NCI-H1105 treated with DMSO at 0.1 percent for 48 hours (cell line): ENCODE data around the gene KRTAP10-4.
"Not testable (repeated sequence)": the region's sequence is repeated elsewhere in the genome, so short reads cannot be mapped to it uniquely, and the experiment has no call there.

Experiments
- DNase-seq: peaks from one replicate; lab custom pipeline; 2025; lab: John Stamatoyannopoulos, UW

Gene KRTAP10-4

DNA sequence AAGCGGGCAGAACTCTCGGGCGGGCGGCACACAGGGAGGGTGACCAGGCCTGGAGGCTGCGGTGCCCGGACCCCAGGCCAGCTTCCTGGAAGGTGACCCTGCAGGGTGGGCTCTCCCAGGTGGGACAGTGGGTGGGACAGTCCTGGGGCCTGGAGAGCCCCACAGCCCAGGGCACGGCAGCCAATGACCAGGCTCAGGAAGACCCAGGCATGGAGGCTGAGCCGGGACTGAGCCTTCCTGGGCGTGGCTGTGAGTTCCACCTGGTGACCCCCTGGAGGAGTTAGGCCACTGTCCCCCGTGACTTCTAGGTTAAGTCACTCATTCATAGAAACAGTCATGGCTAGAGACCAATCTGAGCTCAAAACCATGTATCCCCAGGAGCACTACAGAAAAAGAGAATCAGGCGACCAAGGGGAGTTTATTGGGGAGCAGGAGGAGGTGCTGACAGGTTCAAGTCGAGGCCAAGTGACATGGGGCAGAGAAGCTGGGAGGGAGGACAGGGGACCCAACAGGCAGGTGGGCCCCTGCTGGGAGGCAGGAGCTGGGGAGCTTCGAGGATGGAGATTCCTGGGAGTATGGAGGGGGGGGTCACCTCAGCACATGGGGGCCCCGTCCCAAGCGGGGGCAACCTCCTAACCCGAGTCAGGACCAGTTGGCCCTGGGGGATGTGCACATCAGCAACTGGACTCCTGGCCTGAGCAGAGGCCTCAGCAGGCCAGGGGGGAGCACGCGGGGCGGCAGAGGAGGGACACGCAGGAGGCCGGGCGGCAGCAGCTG lies 5.7 kb downstream of the KRTAP10-4 start:
- no peak for DNase-seq

GRCh38 chr21:44579833-44580144 lies 6.3 kb downstream of the KRTAP10-4 start:
- DNase-seq = no peak

DNA sequence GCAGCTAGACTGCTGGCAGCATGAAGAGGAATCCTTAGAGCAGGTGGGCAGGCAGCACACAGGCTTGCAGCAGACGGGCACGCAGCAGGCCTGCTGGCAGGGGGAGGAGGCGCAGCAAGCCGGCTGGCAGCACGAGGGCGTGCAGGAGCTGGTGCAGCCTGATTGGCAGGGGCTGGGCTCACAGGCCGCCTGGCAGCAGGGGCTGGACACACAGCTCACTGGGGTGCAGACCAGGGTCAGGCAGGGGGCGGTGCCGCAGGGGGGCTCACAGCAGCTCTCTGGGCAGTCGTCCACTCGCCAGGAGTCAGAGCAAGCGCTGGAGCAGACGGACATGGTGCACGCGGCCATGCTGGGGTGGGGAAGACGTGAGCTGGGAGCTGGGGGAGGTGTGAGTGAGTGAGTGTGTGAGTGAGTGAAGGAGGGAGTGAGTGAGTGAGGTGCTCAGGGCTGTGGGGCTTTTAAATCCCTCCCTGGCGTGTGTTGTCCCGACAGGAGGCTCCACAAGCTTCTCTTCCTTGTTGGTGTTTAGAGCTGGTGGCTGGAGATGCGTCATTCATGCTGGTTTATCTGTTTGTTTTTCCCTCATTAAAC lies 6.8 kb downstream of the KRTAP10-4 start, which contains the start of gene KRTAP10-5:
TSS of gene KRTAP10-5 (minus strand) at position 374 of the 591 bp plus-strand sequence. CDS start at position 348, 26 bp downstream.
- DNase-seq = not testable (repeated sequence)

DNA sequence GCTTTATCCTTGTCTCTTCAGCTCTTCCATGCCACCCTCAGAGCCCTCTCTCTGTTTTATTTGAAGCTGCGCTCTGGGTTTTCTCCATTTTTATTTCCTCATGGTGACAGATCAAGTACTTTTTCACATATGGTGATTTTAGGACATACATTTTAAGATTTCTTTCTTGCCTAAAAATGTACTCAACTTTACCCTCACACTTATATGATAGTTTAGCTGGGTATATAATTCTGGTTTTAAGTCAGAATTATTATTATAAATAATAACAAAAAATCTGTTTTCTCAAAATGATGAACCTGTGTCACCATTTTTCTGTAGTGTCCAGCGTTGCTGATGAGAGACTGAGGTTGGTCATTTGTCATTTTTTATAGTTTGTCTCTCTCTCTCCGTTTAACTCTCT lies 7.6 kb downstream of the KRTAP10-4 start:
- no peak for DNase-seq

GRCh38 chr21:44582055-44582454 lies 8.5 kb downstream of the KRTAP10-4 start:
- no peak for DNase-seq

DNA sequence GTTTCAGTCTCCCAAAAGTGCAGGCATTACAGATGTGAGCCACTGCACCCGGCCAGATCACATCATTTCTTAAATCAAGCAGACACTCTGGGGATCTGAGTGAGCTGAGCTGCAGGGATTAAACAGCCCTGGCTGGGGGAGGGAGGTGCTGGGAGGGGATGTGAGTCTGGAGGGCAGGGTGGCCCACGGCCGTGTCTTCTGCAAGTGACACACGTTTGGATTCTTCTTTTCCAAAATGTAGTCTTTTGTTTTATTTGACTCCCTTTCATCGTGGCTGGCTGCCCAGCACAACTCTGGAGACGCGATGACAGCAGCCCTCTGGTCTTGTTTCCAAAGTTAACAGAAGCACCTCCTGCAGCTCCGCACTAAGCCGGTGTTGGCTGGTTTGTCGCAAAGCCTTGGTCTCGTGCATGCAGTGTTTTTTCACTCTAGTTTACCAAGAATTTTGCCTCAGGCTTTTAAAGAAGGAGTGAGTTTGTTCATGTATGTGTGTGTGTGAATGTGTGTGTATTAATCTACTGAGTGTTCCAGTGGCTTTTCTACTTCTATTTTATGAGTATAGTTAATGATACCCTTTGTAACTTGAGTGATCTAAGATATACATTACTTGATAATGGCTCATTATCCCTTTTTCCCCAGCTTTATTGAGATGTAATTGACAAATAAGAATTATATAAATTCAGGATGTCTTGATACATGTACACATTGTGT lies 9.7 kb downstream of the KRTAP10-4 start:
- DNase-seq = no peak

- no peak for DNase-seq
Measured at GRCh38 chr21:44583800-44584147, 10.2 kb downstream of the KRTAP10-4 start.

- no peak for DNase-seq
Measured at GRCh38 chr21:44585892-44586291, 12.4 kb downstream of the KRTAP10-4 start.

DNA sequence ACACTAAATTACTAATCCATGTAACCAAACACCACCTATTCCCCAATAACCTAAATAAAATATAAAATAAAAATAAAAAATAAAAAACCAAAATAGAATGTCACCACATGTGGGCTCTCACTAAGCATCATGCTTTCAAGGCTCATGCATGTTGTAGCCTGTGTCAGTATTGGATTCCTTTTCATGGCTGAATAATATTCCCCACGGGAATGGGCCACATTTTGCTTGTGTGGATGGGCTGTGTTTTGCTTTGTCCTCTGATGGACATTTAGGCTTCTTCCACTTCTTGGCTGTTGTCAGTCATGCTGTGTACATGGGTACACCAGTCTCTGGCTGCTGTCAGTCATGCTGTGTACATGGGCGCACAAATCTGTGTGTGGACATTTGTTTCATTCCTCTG lies 15.6 kb downstream of the KRTAP10-4 start:
- no peak for DNase-seq

DNA sequence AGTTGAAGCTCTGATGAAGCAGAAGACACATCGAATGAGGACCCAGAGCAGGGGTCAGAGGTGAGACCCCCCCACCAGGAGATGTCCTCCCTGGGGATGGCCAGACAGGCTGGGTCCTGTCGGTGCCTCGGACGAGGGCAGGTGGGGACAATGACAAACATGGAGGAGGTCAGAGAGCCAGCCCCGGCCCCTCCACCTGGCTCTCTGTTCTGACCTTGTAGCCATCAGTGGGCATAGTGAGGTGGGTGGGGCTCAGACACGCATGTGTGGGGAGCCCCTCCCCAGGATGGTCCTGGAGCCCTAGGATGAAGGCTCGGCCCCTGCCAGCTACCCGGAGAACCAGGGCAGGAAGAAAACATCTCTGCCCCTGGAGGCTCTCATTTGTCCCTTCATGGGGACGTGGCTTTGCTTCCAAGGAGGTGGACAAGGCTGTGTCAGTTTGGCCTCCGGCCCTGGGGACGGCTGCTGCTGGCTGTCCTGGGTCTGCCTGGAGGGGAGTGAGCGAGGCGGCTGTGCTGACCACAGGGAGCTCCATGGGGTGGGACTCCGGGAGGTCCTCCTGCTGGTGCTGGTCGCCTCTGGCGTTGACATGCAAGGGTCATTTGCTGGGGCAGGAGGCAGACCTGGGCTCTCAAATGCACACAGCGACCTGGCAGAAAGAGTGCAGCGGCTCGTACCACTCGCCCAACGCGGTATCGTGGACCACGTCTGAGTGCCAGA lies 16.2 kb downstream of the KRTAP10-4 start:
- DNase-seq = no peak

DNA sequence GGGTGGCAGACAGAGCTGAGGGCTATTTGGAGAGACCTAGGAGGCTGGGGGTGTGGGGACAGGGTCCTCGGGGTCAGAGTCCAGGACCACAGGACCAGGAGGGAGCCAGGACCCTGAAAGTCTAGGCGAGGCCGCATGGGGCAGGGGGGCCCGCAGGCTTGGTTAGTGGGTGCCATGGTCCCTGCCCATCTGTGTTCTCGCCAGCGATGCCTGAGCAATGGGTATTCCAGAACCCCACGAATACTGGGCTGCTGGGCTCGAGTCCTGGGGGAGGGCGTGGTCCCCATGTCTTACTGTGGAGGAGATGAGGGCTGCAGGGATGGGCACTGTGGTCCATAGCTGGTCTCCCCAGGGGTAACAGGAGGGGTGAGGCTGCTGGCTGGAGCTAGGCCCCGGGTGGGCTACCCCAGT lies 16.8 kb downstream of the KRTAP10-4 start:
- no peak for DNase-seq

- not testable (repeated sequence) for DNase-seq
Measured at GRCh38 chr21:44590897-44591800, 17.6 kb downstream of the KRTAP10-4 start.

- DNase-seq = not testable (repeated sequence)
Measured at GRCh38 chr21:44591801-44592130, 18.2 kb downstream of the KRTAP10-4 start.

GRCh38 chr21:44592446-44593311 lies 19.1 kb downstream of the KRTAP10-4 start, which contains the start of gene KRTAP10-6:
Gene KRTAP10-6, minus strand, starts transcription at chr21:44592505. Its CDS starts 21 bp downstream, at chr21:44592484.
- DNase-seq = no peak

GRCh38 chr21:44593598-44594405 lies 20.3 kb downstream of the KRTAP10-4 start:
- no peak for DNase-seq

DNA sequence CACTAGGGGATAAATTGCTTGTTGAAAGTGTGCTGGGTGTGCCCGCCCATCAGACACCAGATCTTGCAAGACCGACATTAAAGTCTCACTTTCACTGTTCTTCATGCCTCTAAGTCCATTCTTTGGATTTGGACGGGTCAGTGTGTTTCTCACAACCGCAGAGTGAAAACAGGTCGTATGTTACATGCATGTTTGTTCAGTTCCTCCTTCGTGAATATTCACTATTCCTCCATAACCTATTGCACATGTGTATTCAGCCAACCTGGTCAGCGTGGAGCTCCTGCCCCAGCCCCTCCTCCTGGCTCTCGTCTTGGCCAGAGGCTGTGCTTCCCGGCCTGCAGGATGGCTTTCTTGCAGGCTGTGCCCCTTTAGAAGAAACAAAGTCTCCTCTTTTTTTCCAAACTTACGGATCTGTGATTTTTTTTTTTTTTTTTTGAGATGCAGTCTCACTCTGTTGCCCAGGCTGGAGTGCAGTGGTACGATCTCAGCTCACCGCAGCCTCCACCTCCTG lies 20.9 kb downstream of the KRTAP10-4 start:
- DNase-seq = no peak

DNA sequence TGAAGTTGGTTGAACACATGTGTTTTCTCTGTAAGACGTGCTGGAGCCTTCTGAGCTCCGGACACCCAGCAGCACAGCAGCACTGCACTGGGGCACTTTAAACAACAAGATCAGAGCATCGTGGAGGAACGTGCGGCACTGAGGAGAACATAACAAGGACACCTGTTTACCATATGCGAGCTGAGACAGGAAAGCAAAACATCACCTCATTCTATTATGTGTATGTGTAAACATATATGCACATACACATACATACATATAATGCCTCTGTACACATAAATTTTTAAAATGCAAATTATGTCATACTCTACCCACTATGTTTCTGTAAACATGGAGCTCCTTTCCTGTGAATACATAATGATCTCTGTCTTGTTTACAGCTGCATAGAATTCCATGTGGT lies 22.0 kb downstream of the KRTAP10-4 start:
- no peak for DNase-seq

GRCh38 chr21:44596068-44596725 lies 22.7 kb downstream of the KRTAP10-4 start:
- no peak for DNase-seq

DNA sequence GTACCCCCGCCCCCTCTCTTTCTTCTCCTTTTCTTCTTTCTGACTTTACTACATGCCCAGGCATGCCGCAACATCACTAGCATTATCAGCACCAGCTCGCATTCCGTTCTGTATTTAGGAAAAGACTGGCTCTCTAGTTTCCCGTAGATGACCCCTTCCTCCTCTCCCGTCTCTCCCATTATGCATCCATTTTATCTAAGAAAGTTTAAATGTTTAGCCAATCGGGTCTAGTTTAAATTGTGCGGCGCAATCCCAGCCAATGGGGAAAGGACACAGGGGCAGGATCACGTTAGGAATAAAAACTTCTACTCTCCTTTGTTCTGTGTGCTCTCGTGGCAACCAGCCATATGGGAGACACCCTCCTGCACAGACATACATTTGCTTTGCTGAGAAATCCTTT lies 24.5 kb downstream of the KRTAP10-4 start:
- DNase-seq = no peak
